Chondrocyte (in vitro differentiated cells): ENCODE data around the gene CNTRL. TPM values are rescaled to one million over a fixed set of nuclear protein-coding genes. Genes with fewer than 3 reads are reported as not detected.
"Not testable (repeated sequence)": the region's sequence is repeated elsewhere in the genome, so short reads cannot be mapped to it uniquely, and the experiment has no call there.

Experiments used
- DNase-seq: peaks from one replicate; pipeline ENCODE4 v3.0.0; 2021; ENCODE audit warnings: mixed read lengths, low spot score
- H3K27ac Mint-ChIP-seq: one replicate; pipeline ENCODE4 v1.8.0; 2021; ENCODE audit warnings: mild to moderate bottlenecking, moderate library complexity, mixed read lengths; ENCODE audit not compliant: unreplicated experiment
- H3K27me3 Mint-ChIP-seq: 2 replicates; pipeline ENCODE4 v1.8.0; 2021; ENCODE audit warnings: low read depth, mixed read lengths
- H3K36me3 Mint-ChIP-seq: 2 replicates; pipeline ENCODE4 v1.8.0; 2021; ENCODE audit warnings: low read depth, mixed read lengths
- H3K4me1 Mint-ChIP-seq: 2 replicates; pipeline ENCODE4 v1.8.0; 2021; ENCODE audit warnings: low read depth, mild to moderate bottlenecking, mixed read lengths
- H3K4me3 Mint-ChIP-seq: one replicate; pipeline ENCODE4 v1.8.0; 2021; ENCODE audit warnings: mild to moderate bottlenecking, moderate library complexity, mixed read lengths; ENCODE audit not compliant: unreplicated experiment
- H3K9me3 Mint-ChIP-seq: 2 replicates; pipeline ENCODE4 v1.8.0; 2021; ENCODE audit warnings: low read depth, mixed read lengths
- CTCF ChIP-seq: fragments of 200-600 bp; sonication (generic); IDR thresholded peaks from 2 replicates; pipeline ENCODE4 v1.5.0; 2021; ENCODE audit warnings: antibody characterized with exemption, mild to moderate bottlenecking, moderate library complexity
- total RNA-seq: library from RNA; stranded (reverse); gene quantifications from 3 replicates; pipeline ENCODE4 v1.2.1, GENCODE V29; 2021

Gene CNTRL
- total RNA-seq, 1 donor from 2014 or later: 4.9 TPM

DNA sequence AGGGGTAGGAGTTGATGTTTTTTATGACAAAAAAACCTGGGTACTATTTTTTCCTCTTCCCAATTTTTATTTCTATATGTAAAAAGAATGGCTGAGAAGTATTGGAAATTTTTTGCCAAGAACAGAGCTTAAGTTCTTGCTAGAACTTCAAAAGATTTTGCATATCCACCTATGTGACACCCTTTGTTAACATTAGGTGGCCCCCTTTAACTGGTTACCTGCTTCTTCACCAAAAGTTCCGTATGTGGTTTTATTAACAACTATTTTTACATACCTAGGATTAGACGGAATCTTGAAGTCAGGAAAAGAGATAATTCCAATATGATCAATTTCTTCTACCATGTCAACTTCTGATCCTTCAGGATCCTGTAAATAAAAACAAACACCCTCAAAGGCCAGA lies 40.2 kb upstream of the CNTRL start:
- H3K4me3 Mint-ChIP-seq: no peak overlapping the region
- peaks cover 3% of the 10 kb centered on the region for H3K36me3 Mint-ChIP-seq
- H3K4me1 Mint-ChIP-seq: no peaks in the 10 kb centered on the region
- TF ChIP-seq CTCF: no peak
- H3K27ac Mint-ChIP-seq: no peak overlapping the region
- H3K9me3 Mint-ChIP-seq: peaks cover 5% of the 10 kb centered on the region
- DNase-seq: no peak
- H3K27me3 Mint-ChIP-seq: no peaks in the 10 kb centered on the region

GRCh38 chr9:121035717-121036116 lies 39.0 kb upstream of the CNTRL start:
- not testable (repeated sequence) for H3K27ac Mint-ChIP-seq, DNase-seq, H3K9me3 Mint-ChIP-seq, H3K27me3 Mint-ChIP-seq, H3K4me3 Mint-ChIP-seq, H3K36me3 Mint-ChIP-seq, H3K4me1 Mint-ChIP-seq

DNA sequence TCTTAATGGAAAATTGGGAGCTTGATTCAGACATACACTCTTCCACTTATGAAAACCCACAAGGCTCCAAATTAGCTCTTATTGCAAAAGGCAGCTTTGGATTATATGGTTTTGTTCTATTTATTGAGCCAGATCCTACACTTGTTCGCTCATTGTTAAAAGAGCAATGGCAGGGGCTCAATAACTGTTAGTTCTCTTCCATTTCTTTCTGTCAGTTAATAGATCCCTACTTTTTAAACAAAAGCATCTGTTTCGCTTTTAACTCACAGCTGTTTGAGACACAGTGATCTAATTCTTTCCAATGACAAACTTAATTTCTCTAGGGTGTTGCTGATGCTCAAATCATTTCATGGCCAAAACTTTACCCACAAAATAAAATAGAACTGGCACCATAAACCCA lies 36.4 kb upstream of the CNTRL start:
- H3K9me3 Mint-ChIP-seq: peaks cover 5% of the 10 kb centered on the region
- no peaks in the 10 kb centered on the region for H3K4me1 Mint-ChIP-seq
- no peak overlapping the region for H3K4me3 Mint-ChIP-seq
- DNase-seq: no peak
- TF ChIP-seq CTCF: no peak
- H3K27me3 Mint-ChIP-seq: no peaks in the 10 kb centered on the region
- no peak overlapping the region for H3K27ac Mint-ChIP-seq
- H3K36me3 Mint-ChIP-seq: peaks cover 3% of the 10 kb centered on the region

DNA sequence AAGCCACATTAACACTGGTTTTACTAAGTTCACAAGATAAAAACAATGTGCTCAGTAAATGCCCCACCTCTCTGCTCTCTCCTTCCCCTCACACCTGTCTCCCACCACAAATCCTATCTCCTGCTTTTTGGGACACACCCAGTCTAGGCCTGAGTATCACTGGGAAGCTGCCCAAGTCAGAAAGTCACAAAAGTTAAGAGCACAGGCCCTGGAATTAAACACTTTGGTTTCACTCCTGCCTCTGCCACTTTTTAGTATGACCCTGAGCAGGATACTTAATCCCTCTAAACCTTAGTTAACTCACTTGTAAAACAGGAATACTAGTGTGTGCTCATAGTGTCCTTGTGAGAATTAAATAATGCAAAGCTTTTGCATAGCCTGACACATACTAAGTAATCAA lies 36.0 kb upstream of the CNTRL start:
- H3K27ac Mint-ChIP-seq: no peak overlapping the region
- DNase-seq: no peak
- peaks cover 5% of the 10 kb centered on the region for H3K9me3 Mint-ChIP-seq
- no peak for TF ChIP-seq CTCF
- peaks cover 3% of the 10 kb centered on the region for H3K36me3 Mint-ChIP-seq
- H3K4me1 Mint-ChIP-seq: no peaks in the 10 kb centered on the region
- H3K27me3 Mint-ChIP-seq: no peaks in the 10 kb centered on the region
- H3K4me3 Mint-ChIP-seq: no peak overlapping the region

DNA sequence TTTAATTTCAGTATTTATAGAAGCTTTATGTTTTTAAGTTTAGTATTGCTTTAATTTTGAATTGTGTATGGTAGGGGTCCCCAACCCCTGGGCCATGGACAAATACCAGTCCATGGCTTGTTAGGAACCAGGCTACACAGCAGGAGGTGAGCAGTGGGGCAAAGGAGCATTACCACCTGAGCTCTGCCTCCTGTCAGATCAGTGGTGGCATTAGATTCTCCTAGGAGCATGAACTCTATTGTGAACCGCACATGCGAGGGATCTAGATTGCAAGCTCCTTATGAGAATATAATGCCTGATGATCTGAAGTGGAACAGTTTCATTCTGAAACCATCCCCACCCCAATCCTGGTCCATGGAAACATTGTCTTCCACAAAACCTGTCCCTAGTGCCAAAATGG lies 26.6 kb upstream of the CNTRL start:
- TF ChIP-seq CTCF: no peak
- peaks cover 14% of the 10 kb centered on the region for H3K4me1 Mint-ChIP-seq
- no peak for DNase-seq
- H3K27ac Mint-ChIP-seq: no peak overlapping the region
- no peaks in the 10 kb centered on the region for H3K27me3 Mint-ChIP-seq
- H3K36me3 Mint-ChIP-seq: no peaks in the 10 kb centered on the region
- H3K4me3 Mint-ChIP-seq: no peak overlapping the region
- H3K9me3 Mint-ChIP-seq: no peaks in the 10 kb centered on the region

DNA sequence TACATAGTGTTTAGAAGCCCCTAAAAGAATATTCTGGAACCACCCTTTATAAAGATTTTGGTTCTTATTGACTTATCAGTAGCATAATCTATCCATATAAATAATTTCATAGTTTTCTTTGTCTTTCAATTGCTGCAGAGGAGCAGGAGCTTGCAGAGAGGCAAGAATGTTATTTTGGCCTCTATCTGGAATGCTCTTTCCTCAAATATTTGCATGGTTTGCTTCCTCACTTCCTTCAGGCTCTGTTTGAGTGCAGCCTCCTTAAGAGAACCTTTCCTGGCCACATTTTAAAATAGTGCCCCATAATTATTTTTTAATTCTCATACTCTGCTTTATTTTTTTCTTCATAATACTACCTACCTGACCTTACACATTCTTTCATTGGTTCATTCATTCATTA lies 26.1 kb upstream of the CNTRL start:
- no peak for TF ChIP-seq CTCF
- DNase-seq: no peak
- Mint-ChIP-seq H3K4me1 (peaks cover 14% of the 10 kb centered on the region), H3K9me3 (no peaks in the 10 kb centered on the region), H3K36me3 (no peaks in the 10 kb centered on the region), H3K4me3 (no peak overlapping the region), H3K27me3 (no peaks in the 10 kb centered on the region), H3K27ac (no peak overlapping the region)
